Measurements from ENCODE around the gene TBPL1.

Gene TBPL1

DNA sequence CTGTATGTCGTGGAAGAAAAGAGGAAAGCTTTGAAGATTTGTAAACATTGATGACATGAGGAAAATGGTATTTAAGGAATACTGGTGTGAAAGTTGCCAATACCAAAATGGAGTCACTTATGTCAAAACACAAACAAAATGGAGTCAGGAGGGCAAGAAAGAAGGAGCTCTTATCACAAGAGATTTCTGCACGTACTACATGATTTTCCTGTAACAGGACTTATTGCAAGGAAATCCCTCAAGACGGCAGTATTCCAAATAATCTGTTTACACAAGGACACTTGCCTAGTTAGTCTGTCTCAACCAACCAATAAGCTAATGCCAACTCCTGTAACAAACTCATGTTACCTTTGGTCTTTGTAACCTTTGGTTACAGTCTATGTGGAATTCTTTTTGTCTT is 69.6 kb downstream of the TBPL1 start:
- peaks cover 7% of the 10 kb centered on the region for H3K27me3 Mint-ChIP-seq
- H3K4me1 Mint-ChIP-seq (ENCODE audit: low read depth), result peaks cover 2% of the 10 kb centered on the region
- H3K36me3 Mint-ChIP-seq, result no peaks in the 10 kb centered on the region
- H3K27ac Mint-ChIP-seq, result no peak overlapping the region
- no peak overlapping the region for H3K4me3 Mint-ChIP-seq
- no peaks in the 10 kb centered on the region for H3K9me3 Mint-ChIP-seq (ENCODE audit: low read depth)

DNA sequence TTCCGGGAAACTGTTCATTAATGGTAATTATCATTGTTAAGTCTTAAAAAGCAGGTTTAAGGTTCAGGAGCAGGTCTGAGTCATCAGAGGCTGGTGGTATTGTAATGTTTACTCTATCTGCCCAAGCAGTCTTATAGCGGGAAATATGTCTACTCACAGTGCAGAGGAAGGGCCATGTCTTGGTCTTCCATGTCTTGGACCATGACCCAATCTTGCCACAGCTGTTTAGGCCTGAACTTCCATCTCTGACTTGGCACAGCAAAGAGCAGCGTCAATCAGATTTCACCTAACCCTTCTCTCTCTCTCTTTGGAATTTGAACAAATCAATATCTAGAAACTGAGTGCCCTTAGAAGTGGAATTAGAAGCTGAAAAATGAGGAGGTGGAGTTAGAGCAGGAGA is 73.6 kb downstream of the TBPL1 start:
- Mint-ChIP-seq H3K27me3 (peaks cover 1% of the 10 kb centered on the region), H3K4me1 (ENCODE audit: low read depth) (peaks cover under 1% of the 10 kb centered on the region), H3K27ac (no peak overlapping the region), H3K36me3 (no peaks in the 10 kb centered on the region), H3K9me3 (ENCODE audit: low read depth) (no peaks in the 10 kb centered on the region), H3K4me3 (no peak overlapping the region)

DNA sequence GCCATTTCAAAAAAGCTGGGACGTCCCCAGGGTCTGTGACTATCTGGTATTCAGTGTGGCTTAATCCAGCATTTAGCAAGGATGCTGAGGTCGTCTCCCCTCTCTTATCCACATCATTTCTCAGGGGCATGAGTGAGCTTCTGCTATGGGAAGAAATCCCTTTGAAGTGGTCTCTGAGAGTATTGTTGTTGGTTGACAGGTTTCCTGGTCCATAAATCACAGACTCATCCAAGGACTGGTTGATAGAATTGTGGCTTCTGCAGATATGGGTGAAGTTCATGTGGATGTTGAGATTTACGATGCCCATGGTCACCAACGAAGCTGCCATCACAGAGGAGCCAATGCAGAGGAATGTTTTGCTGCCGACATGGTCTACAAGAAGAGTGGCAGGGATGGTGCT is 75.4 kb downstream of the TBPL1 start:
- Mint-ChIP-seq H3K9me3 (ENCODE audit: low read depth) (no peaks in the 10 kb centered on the region), H3K4me1 (ENCODE audit: low read depth) (no peaks in the 10 kb centered on the region), H3K36me3 (no peaks in the 10 kb centered on the region), H3K27me3 (peaks cover 1% of the 10 kb centered on the region), H3K27ac (no peak overlapping the region), H3K4me3 (no peak overlapping the region)

GRCh38 chr6:134029495-134030455 is 76.8 kb downstream of the TBPL1 start:
- Mint-ChIP-seq H3K9me3 (ENCODE audit: low read depth) (no peaks in the 10 kb centered on the region), H3K27me3 (peaks cover 1% of the 10 kb centered on the region), H3K4me1 (ENCODE audit: low read depth) (peaks cover 2% of the 10 kb centered on the region), H3K4me3 (no peak overlapping the region), H3K27ac (no peak overlapping the region), H3K36me3 (no peaks in the 10 kb centered on the region)

DNA sequence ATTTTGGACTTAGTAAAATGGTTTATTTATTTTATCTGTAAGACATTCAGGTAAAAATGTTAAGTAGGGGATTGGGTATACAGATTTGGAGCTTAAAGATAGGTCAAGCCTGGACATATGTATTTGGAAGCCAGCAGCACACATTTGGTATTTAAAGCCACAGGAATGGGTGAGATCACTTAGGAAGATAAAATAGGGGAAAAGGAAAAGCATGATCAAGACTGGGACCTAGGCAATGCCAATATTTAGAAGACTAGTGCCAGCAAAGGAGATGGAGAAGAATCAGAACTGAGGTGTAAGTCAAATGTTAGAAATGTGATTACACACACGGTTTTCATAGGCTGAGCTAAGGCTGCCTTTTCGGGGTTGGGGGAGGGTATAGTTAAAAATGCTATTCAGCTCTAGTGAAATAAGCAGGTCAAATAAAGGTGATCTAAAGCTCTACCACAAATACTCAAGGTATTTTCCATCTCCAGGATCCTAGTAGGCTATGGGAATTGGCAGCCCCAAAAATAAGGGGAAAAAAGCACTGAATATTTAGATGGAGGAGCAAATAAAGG is 78.8 kb downstream of the TBPL1 start:
- Mint-ChIP-seq H3K4me1 (ENCODE audit: low read depth) (peaks cover 2% of the 10 kb centered on the region), H3K27me3 (no peaks in the 10 kb centered on the region), H3K27ac (no peak overlapping the region), H3K36me3 (no peaks in the 10 kb centered on the region), H3K4me3 (no peak overlapping the region), H3K9me3 (ENCODE audit: low read depth) (no peaks in the 10 kb centered on the region)

DNA sequence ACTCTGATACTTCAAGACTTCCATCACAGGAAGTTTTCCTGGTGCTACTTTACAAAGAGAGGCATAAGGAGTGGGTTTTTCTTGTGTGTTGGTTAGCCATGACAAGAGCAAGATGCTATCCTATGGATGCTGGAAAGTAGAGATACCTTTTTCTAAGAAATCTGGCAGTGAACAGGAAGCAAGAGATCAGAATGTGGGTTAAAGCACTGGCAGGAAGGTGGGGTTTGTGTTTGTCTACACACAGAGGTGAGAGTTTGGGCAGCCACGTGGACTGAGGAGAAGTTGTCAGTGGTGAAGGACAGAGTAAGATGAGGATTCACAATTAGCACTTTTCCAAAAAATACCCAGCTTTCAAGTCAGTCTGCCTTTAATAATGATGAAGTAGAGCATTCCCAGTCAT is 81.5 kb downstream of the TBPL1 start:
- Mint-ChIP-seq H3K36me3 (no peaks in the 10 kb centered on the region), H3K4me1 (ENCODE audit: low read depth) (peaks cover 4% of the 10 kb centered on the region), H3K27ac (no peak overlapping the region), H3K4me3 (no peak overlapping the region), H3K27me3 (no peaks in the 10 kb centered on the region), H3K9me3 (ENCODE audit: low read depth) (no peaks in the 10 kb centered on the region)

- Mint-ChIP-seq H3K36me3 (no peaks in the 10 kb centered on the region), H3K27me3 (no peaks in the 10 kb centered on the region), H3K4me3 (no peak overlapping the region), H3K9me3 (ENCODE audit: low read depth) (no peaks in the 10 kb centered on the region), H3K4me1 (ENCODE audit: low read depth) (peaks cover 4% of the 10 kb centered on the region), H3K27ac (no peak overlapping the region)
Observed at GRCh38 chr6:134034961-134035822, 82.2 kb downstream of the TBPL1 start.

DNA sequence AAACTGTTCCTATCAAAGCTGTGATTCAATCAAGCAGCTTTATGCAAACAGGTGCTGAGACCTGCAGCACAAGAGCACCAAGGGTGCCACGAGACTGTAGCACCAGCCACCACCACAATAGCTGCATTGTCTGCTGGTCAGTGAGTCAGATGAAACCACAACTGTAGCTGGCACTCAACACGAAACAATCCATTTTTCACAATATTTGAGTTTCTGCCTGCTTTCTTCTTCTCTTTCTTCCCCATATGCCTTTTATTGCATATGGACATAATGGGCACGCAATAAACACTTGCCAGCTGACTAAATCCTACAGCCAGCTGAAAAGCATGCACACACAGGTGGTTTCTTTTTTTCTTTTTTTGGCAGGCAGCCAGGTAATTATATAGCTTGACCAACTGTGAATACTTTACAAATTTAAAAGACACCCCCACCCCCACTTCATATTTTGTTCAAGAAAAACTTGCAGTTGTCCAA is 82.8 kb downstream of the TBPL1 start:
- Mint-ChIP-seq H3K27ac (no peak overlapping the region), H3K4me1 (ENCODE audit: low read depth) (peaks cover 4% of the 10 kb centered on the region), H3K27me3 (no peaks in the 10 kb centered on the region), H3K4me3 (no peak overlapping the region), H3K36me3 (no peaks in the 10 kb centered on the region), H3K9me3 (ENCODE audit: low read depth) (no peaks in the 10 kb centered on the region)

DNA sequence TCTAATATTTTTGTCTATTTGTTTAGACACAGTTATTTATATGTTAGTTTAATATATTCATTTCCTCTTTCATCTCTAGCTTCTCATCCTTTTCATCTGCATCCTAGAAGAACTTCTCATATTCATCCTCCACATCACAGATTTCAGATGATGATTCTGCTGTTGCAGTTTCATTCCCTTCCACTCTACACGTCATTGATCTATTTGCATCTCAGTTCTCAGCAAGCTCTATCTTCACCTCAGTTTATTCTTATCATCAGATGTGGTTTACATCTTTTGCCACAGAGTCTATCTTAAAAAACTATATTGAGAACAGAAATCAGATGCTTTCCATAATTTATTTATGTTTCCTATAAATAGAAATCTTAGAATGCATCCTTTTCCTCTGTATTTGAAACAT is 86.1 kb downstream of the TBPL1 start:
- H3K4me1 Mint-ChIP-seq (ENCODE audit: low read depth), result peaks cover 4% of the 10 kb centered on the region
- H3K4me3 Mint-ChIP-seq, result no peak overlapping the region
- peaks cover 7% of the 10 kb centered on the region for H3K36me3 Mint-ChIP-seq
- H3K27ac Mint-ChIP-seq, result no peak overlapping the region
- no peaks in the 10 kb centered on the region for H3K9me3 Mint-ChIP-seq (ENCODE audit: low read depth)
- peaks cover 4% of the 10 kb centered on the region for H3K27me3 Mint-ChIP-seq
